ENCODE measurements around the gene TIMM10B.

The TIMM10B gene, protein sequence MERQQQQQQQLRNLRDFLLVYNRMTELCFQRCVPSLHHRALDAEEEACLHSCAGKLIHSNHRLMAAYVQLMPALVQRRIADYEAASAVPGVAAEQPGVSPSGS

DNA sequence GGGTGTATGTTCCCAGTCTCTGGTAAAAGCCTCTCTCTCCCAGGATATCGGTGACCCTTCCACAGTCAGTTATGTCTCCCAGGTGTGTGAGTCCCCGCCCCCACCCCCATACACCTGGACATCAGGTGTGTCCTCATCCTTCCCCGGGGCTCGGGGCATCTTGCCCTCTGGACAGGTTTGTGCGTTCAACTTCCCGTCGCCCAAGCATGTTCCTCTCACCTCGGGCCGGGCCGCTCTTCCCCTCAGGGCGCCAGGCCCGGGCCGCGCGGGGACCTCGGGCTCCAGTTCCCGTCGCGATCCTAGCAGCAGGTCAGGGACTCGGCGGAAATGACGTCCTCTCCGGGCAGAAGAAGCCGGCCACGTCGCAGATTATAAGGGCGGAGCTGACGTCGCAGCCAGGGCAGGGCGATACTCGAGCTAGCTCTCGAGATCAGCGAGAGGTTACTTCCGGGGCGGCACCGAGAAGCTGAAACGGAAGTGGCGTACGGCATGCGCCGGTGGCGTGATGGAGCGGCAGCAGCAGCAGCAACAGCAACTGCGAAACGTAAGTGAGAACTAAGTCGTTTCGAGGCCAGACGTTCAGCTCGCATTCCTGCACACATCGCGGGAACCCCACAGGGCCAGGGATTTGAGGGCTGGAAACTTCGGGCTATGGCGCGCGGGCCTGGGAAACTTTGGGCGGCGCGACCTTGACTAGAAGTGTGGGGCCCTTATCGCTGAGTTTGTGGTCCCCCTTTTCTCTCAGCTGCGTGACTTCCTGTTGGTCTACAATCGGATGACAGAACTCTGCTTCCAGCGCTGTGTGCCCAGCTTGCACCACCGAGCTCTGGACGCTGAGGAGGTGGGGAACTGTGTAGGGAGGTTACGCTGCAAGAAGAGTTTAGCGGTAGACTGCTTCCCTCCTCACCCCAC lies at the start of gene TIMM10B, which contains the start of gene ARFIP2:
TSS of gene TIMM10B (plus strand) at position 490 of the 912 bp plus-strand sequence. CDS start at position 506, 16 bp downstream.
TSS of gene ARFIP2 (minus strand) at position 320 of the 912 bp plus-strand sequence. CDS start 910 bp downstream, outside the sequence.
- DNase-seq (ENCODE audit: low spot score), result peak; percentile 96

DNA sequence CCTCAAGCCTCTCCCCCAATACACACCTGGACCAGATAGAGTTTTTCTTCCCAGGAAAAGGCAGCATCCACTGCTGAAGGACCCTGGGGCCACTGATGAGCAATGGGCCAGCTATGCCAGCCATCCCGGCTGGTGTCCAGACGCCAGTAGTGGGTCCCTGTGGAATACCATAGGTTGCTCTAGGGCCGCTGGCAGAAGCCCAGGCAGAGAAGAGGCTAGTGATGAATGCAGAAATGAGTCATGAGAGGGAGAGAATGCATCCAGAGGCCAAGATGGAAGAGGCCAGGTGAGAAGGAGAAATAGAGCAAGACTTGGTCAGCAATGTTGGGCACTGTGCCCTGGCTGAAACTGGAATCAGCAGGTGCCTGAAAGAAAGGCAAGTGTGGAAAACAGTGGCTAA lies 49.4 kb upstream of the TIMM10B start:
- no peak for DNase-seq (ENCODE audit: low spot score)

DNA sequence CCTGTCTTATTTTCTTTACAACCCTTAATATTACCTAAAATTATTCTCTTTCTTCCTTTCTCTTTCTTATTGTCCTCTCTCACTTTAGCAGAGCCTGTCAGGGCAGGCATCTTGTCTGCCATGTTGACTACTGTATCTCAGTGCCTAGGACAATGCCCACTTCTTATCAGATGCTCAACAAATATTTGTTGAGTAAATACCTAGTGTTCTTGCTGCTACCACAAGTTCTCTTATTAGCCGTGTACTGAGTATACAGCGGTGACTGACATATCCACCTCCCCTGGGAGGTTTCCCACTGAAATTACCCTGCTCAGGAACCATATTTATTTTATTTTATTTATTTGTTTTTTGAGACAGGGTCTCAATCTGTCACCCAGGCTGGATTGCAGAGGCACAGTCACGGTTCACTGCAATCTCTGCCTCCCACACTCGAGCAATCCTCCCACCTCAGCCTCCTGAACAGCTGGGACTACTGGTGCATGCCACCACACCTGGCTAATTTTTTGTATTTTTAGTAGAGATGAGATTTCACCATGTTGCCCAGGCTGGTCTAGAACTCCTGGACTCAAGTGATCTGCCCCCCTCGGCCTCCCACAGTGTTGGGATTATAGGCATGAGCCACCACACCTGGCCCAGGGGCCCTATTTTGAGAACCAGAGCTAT lies 47.2 kb upstream of the TIMM10B start:
- DNase-seq (ENCODE audit: low spot score), result no peak

- no peak for DNase-seq (ENCODE audit: low spot score)
Observed at GRCh38 chr11:6437423-6437822, 43.9 kb upstream of the TIMM10B start.

DNA sequence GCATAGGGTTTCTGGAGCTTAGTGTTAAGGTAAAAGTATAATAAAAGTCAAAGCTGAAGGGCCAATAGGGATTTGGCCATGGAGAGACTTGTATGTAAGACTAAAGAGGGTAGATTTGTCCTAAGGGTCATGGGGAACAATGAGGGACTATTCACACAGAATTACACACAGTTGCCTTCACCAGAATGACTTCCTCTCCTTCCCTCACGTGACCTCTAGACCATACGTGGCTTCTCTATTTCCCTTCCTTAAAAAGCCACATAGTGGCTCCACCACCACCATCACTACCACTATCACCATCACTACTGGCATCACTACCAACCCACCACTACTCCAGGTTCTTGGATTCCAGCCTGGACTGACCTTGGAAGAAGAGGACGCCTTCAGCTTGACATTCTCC lies 43.3 kb upstream of the TIMM10B start:
- no peak for DNase-seq (ENCODE audit: low spot score)

DNA sequence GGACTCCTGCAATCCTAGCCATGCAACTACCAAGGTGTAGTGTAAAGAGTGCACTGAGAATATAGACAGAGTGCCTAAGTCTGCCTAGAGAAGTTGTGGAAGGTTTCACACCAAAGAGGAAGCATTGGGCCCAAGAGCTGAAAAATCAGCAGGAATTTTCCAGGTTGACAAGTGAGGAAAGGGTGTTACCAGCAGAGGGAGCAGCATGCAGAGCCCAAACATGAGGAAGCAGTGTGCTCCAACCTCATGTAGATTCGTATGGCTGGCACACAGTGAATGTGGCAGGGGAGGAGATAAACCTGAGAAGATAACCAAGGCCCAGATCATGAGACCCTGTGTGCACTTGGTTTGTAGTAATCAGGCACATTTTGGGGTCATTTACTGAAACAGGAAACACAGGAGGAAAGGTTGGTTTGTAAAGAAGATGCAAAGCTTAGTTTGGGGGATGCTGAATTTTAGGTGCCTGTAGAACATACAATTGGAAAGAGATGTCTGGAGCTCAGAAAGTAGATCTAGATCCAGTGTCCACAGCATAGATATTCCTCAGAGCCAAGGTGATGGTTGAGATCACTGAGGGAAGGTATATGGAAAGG lies 42.2 kb upstream of the TIMM10B start:
- peak; percentile 64 for DNase-seq (ENCODE audit: low spot score)

GRCh38 chr11:6440906-6441358 lies 40.4 kb upstream of the TIMM10B start, which contains the start of gene HPX:
Gene HPX, minus strand, starts transcription at chr11:6440987. Its CDS starts 24 bp downstream, at chr11:6440963.
- peak; percentile 61 for DNase-seq (ENCODE audit: low spot score)

GRCh38 chr11:6442441-6442840 lies 38.9 kb upstream of the TIMM10B start:
- DNase-seq (ENCODE audit: low spot score), result no peak

- peak; percentile 85 for DNase-seq (ENCODE audit: low spot score)
Observed at GRCh38 chr11:6443269-6444003, 37.9 kb upstream of the TIMM10B start.

- no peak for DNase-seq (ENCODE audit: low spot score)
Observed at GRCh38 chr11:6448574-6448973, 32.7 kb upstream of the TIMM10B start.

DNA sequence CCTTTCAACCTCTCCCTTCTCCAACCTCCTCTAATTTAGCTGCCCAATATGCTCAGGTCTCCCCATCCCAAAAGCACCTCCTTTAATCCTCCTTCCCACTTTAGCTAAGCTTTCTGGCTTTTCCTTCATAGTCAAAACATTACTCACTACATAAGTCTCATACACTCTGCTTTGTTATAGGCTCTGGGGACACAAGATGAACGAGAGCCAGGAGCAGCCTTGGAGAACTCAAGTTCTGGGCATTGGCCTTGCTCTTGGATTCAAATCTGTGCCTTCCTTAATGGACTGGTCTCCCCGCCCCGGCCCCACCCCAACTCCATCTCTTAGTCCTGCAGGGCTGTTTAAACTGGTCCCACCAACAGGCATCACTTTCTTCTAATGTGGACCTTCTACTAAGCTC lies 29.1 kb upstream of the TIMM10B start:
- DNase-seq (ENCODE audit: low spot score), result no peak

DNA sequence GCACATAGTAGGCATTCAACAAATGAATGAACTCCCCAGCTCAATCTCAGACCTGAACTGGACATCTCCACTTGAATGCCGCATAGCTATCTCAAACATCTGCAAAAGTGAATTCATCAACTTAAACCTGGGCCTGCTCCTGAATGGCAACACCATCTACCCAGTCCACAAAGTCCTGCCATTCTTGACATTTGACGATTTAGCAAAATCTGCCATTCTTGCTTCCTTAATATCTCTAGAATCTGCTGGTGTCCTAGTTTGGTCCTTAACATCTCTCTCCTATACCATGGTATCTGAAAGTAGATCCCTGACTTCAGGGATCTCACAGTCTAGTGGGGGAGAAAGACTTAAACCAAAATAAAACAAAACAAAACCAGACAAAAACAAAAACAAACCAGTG lies 28.1 kb upstream of the TIMM10B start:
- no peak for DNase-seq (ENCODE audit: low spot score)

- DNase-seq (ENCODE audit: low spot score), result no peak
Observed at GRCh38 chr11:6455070-6455469, 26.2 kb upstream of the TIMM10B start.

DNA sequence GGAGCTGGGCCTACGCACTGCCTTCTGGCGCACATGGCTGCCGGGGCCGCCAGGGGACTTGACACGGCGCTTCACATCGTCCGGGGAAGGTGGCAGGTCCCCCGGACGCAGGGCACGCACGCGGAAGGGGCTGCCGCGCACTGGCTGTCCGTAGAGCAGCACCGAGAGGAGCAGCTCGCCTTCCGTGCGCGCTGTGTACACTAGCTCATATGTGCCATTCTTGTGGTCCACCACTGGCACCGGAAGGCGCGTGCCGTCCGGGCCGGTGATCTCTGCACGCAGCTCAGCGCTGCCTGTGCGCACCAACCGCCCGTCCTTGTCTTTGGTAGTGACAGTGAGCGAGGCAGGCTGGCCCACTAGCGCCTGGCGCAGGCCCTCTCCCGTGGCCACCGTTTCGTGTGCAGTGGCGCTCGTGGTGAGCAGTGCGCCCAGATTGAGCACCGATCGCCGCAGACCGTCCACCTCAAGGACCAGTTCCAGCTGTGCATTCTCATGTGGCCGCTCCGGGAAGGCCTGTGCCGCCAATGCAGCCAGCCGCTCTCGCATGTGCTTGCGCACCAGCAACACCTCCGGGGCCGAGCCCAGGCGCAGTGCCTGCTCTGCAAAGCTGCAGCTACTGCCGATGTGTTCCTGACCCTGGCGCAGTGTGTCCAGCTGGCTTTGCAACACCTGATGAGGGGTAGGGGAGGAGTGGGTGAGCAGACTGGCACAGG lies 24.8 kb upstream of the TIMM10B start:
- no peak for DNase-seq (ENCODE audit: low spot score)

DNA sequence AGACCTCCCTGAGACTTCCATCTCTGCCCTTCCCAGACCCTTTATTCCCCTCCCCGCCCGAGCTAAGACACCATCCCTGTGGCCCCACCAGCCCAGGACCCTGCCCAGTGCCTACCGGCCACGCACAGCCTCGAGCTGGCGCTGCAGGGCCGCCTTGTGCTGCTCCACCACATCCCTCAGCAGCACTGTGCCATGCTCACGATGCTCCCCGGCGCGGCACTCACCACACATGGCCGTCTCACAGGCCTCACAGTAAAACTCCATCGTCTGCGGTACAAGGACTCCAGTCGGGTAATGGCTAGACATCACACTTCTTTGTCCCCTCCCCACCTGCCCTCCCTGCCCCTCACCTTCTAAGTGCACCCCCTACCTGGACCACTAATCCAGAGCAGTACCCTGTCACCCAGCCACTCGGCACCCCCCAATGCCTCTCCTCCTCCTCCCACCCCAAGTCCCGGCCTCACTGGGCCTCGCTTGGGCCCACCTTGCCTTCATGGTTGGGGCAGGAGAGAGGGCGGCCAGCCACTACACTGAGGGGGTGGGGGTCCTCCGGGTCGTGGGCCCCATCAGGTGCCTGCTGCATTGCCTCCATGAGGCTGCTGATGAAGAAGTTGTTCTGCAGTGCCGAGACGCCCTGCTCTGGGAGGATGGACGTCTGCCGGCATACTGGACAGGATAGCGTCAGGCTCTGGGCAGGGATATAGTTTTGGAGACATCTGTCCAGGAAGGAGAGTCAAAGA lies 23.6 kb upstream of the TIMM10B start:
- no peak for DNase-seq (ENCODE audit: low spot score)

GRCh38 chr11:6458352-6459098 lies 22.8 kb upstream of the TIMM10B start:
- DNase-seq (ENCODE audit: low spot score), result no peak

DNA sequence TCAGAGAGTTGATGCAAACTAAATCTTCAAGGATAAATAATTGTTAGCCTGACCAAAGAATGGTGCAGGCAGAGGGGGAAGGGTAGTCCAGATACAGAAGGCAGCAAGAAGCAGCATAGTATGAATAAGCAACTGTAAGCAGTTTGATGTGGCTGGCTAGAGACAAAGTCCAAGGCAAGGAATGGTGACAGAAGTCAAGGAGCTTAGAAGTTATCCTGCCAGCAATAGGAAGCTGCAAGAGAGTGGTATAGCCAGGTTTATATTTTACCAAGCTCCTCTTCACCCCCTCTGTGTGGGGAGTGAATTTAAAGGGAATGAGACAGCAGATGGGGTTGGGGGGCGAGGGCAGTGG lies 22.2 kb upstream of the TIMM10B start:
- no peak for DNase-seq (ENCODE audit: low spot score)

DNA sequence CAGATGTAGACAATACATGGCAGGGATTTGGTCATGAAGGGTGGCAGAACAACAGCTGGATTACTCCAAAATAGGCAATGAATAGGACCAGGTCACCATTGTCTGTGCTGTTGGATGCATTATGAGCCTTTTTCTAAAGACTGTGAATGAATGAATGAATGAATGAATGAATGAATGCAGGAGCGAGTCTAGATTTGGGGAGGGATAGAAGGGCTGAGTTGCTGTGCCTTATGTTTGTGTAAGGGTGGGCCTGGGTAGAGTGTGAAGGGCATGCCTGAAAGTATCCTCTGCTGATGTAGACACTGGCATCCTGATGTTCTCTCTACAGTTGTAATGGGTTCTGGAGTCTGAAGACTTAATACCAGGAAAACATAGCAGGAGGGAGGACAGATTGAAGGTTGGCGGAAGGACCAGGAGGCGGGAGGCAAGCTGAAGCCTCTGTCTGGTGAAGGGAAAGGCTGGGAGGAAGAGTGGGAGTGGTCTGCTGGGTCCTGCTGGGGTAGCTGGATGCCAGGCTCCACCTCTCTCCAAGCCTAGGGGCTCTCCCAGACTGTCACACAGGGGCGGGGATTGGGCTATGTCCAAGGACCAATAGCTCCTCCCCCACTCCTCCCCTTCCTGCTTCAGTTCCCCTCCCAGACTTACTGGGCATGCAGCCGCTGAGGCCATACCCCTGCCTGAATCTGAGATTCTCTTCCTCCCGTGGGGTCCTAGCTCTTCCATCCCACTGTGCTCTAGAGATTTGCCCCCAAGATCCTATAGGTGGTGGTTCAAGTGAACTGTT lies 12.4 kb upstream of the TIMM10B start:
- peak; percentile 98 for DNase-seq (ENCODE audit: low spot score)

- DNase-seq (ENCODE audit: low spot score), result no peak
Observed at GRCh38 chr11:6469599-6469998, 11.7 kb upstream of the TIMM10B start.
